DMS53 (cell line): ENCODE measurements around the gene TINAGL1.

ENCODE experiments used
- DNase-seq: peaks from one replicate; lab custom pipeline; 2025; lab: John Stamatoyannopoulos, UW

The TINAGL1 gene

DNA sequence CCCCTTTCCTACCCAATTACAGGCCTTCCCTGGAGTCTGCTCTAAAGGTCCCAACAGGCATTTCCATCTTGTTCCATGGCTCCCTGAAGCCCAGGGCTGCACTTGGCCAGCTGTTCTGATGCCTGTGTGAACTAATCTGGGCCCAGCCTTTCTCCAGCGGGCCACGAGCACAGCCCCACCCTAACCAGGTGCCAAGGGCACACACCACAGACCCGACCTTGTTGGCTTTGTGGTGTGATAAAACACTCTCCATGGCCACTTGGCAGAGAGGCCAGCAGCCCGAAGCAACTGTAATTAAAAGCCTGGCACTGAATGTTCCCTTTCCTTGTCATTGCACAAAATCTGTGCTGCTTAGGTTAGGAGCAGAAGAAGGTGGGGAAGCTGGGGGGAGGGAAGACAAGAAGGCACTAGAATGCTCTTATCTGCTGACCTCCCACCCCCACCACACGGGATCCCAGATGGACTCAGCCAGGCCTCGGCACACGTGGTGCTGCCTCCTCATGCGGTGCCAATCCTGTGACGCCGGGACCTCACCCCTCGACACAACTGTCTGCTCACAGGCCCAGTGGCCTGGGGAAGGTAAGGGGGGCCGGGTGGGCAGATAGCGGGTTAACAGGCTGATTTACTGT is 51.1 kb downstream of the TINAGL1 start:
- DNase-seq = no peak

DNA sequence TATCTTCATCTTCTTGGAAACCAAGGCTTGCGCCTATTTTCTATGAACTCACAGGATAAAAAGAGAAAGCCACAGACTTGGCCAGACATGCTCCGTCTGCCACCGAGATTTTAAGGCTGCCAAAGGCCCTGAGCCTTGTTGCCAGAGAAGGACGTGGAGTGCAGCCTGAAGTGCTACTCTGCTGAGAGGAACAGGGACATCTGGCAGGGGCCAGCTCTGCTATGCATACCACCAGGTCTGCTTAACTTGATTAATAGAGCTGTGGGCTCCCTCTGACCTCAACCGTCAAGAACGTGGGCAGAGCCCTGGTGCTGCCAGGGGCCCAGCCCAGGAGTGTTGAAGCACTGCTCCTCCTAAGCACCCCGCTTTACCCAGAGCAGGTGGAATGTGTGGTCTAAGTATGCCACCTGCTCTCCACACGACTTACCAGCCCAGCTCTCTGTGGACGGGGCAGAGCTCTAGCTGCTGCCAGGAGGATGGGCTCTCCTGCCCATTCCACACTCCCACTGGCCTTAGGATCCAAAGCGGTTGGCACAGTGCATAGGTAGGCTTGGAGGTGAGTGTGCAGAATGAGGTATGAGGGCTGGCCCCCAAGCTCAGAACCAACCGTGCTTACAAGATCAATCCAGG is 51.7 kb downstream of the TINAGL1 start:
- DNase-seq = no peak

DNA sequence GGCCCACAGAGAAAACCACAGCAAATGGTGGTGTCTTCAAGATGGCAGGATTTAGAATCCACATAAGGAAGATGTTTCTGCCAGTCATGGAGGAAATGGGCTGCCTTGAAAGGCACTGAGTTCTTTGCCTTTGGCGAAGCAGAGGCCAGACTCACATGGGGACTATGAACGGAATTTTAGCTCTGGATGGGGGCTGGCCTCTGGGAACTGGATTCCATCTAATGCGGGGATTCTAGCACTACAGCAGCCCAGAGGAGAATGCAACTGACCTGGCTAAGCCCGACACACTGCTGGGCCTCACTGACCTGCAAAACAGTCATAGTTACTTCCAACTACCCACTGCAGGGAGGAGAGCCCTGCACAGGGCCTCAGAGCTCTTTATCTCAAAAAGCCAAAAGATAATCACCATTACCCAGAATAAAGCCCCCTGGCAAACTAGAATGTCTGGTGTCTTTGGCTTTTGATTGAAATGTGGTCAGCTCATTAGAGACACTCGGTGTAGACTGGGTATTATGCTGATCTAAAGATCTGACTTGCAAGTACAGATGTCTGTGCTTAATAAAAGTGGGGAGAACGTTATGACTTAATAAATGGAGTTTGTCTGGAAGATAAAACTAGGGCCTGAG is 52.7 kb downstream of the TINAGL1 start:
- no peak for DNase-seq

DNA sequence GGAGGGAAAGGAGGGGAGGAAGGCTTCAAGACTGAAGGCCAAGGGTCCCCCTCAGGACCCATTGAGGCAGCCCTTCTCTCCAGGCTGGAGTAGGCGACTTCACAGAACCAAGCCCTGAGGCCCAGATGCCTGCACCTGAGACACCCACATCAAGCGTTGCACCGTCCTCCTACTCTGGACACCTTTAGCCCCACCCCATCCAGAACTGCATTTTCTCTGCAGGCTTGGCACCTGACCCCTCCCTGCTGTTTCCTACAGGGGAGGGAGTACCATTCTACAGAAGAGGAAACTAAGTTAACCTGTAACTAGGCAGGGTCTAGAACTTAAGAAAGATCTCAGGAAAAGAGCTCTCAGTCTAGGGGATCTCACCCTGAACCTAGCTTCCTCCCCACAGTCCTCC is 56.3 kb downstream of the TINAGL1 start:
- DNase-seq = no peak

DNA sequence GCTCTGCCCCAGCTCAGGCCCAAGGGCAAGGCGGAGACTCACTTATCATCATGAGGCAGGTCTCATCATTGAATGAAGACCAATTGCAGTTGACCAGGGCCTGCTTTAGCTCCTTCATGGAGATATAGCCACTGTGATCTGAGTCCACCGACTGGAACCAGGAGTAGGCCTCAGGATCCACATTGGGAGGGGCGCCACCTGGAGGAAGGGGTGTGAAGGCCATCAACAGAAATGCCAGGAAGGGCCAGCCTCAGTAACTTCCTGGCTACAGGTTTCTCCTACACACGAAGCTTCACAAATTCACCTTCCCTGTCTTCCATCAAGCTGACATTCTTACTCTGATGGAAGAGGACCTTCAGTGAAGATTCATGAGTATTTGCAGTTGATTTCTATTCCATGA is 56.8 kb downstream of the TINAGL1 start:
- peak; percentile 76 for DNase-seq
